NCI-H82 treated with DMSO at 0.1 percent for 48 hours (cell line): Measurements from ENCODE around the gene UGGT2.
"Not testable (repeated sequence)": the region's sequence is repeated elsewhere in the genome, so short reads cannot be mapped to it uniquely, and the experiment has no call there.

Experiments used
- DNase-seq: peaks from one replicate; lab custom pipeline; 2025; ENCODE audit not compliant: unreplicated experiment; lab: John Stamatoyannopoulos, UW

UGGT2 gene

GRCh38 chr13:95970878-95971277 is 82.3 kb downstream of the UGGT2 start:
- no peak for DNase-seq

GRCh38 chr13:95968906-95969305 is 84.3 kb downstream of the UGGT2 start:
- DNase-seq: no peak

- no peak for DNase-seq
These were observed 95.9 kb downstream of the UGGT2 start for GRCh38 chr13:95957331-95957730.

GRCh38 chr13:95956589-95957148 is 96.5 kb downstream of the UGGT2 start:
- no peak for DNase-seq

GRCh38 chr13:95955719-95956118 is 97.5 kb downstream of the UGGT2 start:
- DNase-seq: no peak

DNA sequence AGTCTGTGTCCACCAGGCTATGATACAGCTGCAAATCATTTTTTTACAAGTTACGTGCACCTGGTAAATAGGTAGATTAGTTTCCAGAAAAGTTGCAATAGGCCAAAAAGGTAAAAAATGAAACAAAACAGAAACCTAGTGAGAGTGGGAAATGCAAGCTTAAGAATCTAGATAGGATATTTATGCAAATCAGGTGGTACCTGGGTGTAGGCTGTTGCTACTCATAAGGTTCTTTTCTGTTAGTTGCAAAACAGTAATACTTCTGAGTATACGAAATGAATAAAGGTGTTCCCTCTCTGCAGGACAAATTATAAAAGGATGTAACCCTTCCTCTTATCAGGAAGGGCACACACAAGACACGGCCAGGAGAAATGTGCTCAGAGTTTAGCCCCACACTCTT is 97.9 kb downstream of the UGGT2 start:
- no peak for DNase-seq

DNA sequence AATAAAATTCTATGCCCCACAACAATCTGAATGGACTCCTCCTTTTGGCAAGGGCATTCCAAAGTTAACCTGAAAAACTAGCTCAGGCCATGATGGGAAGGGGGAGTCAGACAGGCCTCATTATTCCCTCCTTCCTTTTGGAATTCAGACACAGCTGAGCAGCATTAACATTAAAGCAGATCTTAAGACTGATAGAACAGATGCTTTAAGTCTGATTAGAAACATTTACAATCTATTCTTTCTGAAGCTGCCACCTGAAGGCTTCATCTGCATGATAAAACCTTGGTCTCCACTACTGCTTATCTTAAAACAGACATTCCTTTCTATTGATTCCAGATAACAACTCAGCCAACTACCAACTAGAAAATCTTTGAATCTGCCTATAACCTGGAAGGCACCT is 98.9 kb downstream of the UGGT2 start:
- DNase-seq: no peak

GRCh38 chr13:95950103-95950502 is 103.1 kb downstream of the UGGT2 start:
- no peak for DNase-seq

DNA sequence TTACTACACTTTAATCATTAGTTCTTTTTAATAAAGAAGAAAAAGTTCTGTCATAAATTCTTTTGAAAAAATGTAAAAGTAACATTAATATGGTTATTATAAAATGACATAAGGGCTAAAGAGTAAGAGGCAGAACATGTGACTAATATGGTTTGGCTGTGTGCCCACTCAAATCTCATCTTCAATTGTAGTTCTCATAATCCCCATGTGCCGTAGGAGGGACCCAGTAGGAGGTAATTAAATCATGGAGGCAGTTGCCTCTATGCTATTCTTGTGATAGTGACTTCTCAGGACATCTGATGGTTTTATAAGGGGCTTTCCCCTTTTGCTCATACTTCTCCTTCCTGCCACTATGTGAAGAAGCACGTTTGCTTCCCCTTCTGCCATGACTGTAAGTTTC is 104.5 kb downstream of the UGGT2 start:
- DNase-seq: peak; percentile 28

DNA sequence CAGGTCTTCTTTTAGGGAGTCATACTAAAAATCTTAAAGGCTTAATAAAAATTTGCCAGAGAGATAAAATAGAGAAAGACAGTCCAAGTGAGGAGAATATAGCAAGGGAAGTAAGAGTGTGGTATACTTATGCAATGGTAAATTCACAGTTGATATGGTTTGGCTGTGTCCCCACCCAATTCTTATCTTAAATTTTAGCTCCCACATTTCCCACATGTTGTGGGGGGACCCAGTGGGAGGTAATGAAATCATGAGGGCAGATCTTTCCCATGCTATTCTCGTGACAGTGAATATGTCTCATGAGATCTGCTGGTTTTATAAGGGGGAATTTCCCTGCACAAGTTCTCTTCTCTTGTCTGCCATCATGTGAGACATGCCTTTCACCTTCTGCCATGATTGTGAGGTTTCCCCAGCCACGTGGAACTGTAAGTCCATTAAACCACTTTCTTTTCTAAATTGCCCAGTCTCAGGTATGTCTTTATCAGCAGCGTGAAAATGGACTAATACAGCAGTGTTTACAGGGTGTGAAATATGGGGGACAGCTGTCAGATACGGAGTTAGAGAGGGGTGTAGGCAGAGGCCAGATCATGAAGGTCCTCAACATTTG is 115.4 kb downstream of the UGGT2 start:
- DNase-seq: no peak

GRCh38 chr13:95931300-95932025 is 121.7 kb downstream of the UGGT2 start:
- no peak for DNase-seq

- no peak for DNase-seq
These were observed 123.8 kb downstream of the UGGT2 start for GRCh38 chr13:95929430-95929829.

DNA sequence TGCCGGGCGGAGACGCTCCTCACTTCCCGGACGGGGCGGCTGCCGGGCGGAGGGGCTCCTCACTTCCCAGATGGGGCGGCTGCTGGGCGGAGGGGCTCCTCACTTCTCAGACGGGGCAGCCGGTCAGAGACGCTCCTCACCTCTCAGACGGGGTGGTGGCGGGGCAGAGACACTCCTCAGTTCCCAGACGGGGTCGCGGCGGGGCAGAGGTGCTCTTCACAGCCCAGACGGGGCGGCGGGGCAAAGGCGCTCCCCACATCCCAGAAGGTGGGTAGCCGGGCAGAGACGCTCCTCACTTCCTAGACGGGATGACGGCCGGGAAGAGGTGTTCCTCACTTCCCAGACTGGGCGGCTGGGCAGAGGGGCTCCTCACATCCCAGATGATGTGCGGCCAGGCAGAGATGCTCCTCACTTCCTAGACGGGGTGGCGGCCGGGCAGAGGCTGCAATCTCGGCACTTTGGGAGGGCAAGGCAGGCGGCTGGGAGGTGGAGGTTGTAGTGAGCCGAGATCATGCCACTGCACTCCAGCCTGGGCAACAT is 124.8 kb downstream of the UGGT2 start:
- not testable (repeated sequence) for DNase-seq

- peak; percentile 9 for DNase-seq
These were observed 127.0 kb downstream of the UGGT2 start for GRCh38 chr13:95926231-95926630.

DNA sequence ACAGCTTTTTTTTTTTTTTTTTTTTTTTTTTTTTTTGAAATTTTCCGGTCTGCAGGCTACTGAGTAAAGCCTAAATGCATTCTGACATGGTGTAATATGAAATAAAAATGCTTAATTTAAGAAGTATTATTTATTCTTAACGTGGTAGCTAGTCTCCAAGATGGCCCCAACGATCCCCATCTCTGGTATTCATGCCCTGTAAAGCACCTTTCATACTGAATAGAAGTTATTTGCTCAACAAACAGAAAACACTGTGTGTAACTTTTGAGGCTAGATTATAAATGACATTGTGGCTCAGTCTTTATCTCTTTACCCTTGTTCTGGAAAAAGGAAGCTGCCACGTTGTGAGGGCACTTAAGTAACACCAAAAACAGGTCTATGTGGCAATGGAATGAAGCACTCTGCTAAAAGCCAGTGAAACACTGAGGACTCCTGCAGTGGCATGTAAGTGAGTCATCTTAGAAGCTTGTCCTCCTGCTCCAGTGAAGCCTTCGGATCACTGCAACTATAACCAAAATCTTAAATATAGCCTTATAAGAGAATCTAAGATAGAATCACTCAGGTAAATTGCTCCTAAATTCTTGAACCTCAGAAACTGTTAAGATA is 128.7 kb downstream of the UGGT2 start:
- no peak for DNase-seq

- DNase-seq: no peak
These were observed 131.7 kb downstream of the UGGT2 start for GRCh38 chr13:95921485-95921884.

DNA sequence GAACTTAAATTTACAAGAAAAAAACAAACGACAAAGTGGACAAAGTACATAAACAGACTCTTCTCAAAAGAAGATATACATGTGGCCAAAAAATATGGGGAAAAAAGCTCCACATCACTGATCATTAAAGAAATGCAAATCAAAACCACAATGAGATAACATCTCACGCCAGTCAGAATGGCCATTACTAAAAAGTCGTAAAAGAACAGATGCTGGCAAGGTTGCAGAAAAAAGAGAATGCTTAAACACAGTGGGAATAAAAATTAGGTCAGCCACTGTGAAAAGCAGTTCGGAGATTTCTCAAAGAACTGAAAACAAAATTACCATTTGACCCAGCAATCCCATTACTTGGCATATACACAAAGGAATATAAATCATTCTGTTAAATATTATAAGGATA is 132.7 kb downstream of the UGGT2 start:
- no peak for DNase-seq

DNA sequence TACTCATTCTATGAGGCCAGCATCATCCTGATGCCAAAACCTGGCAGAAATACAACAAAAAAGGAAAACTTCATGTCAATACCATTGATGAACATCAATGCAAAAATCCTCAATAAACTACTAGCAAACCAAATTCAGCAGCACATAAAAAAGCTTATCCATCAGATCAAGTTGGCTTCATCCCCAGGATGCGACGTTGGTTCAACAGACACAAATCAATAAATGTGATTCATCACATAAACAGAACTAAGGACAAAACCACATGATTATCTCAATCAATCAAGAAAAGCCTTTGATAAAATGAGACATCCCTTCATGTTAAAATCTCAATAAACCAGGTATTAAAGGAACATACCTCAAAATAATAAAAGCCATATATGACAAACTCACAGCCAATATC is 134.3 kb downstream of the UGGT2 start:
- no peak for DNase-seq

DNA sequence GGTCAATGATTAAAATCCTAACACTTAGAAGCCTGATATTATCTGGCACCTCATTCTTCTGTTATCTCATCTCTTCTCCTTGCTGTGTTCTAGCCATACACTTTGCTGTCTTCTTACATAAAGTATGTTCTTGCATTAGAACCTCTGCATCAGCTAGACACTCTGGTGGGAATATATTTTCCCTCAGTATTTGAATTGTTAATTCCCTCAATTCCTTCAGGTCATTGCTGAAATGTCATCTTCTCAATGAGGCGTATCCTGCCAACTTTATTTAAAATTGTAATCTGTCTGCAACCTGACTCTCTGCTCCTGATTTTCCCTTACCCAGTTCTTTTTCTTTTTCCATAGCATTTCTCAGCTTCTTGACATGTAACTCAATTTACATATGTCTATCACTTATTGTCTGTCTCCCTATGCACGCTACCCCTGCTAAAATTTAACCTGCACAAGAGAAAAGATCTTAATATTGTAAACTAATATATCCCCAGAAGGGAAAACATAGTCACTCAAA is 138.2 kb downstream of the UGGT2 start:
- DNase-seq: no peak

DNA sequence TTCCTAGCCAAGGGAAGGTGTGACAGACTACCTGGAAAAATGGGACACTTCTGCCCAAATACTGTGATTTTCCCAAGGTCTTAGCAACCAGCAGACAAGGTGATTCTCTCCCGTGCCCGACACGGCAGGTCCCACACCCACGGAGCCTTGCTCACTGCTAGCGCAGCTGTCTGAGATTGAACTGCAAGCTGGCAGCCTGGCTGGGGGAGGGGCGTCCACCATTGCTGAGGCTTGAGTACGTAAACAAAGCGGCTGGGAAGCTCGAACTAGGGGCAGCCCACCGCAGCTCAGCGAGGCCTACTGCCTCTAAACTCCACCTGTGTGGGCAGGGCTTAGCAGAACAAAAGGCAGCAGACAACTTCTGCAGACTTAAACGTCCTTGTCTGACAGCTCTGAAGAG is 146.2 kb downstream of the UGGT2 start:
- no peak for DNase-seq

DNA sequence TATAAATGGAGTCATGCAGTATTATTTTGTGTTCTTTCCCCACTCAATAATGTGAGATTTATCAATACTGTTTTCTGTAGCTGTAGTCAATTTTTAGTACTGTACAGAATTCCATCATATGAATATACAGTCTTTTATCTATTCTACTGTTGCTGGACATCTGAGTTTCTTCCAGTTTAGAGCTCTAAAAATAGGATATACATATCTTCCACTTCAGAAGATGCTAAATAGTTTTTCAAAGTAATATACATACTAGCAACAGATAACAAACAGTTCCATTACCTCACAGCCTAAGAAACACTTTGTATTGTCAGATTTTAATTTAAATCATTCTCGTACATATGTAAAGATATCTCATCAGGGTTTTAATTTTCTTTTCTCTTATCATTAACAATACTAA is 149.6 kb downstream of the UGGT2 start:
- no peak for DNase-seq

- no peak for DNase-seq
These were observed 150.5 kb downstream of the UGGT2 start for GRCh38 chr13:95902741-95903140.
